Measurements from ENCODE around the gene FPGS. TPM values are rescaled to one million over a fixed set of nuclear protein-coding genes. Genes with fewer than 3 reads are reported as not detected.
"Not testable (repeated sequence)": the region's sequence is repeated elsewhere in the genome, so short reads cannot be mapped to it uniquely, and the experiment has no call there.

The FPGS gene
- total RNA-seq, 4 donors from 2014 or later: 42.5 to 91.4 (median 63.2) TPM

- no peaks in the 10 kb centered on the region for H3K27me3 ChIP-seq
- peak within 1 kb of the TSS in 1 of 2 donors; percentile 23 for H3K4me3 ChIP-seq
- no peaks in the 10 kb centered on the region for H3K36me3 ChIP-seq
- H3K4me1 ChIP-seq: peaks cover 0 to 12% (median 6%) of the 10 kb centered on the region in 3 donors
- 68 to 83% methylated on average over 1 to 6 of the region's 13 CpGs for WGBS, 2 donors (ENCODE audit: low coverage in 1 of 2)
- no peaks in the 10 kb centered on the region for H3K9me3 ChIP-seq
- TF ChIP-seq POLR2A (IDR thresholded peaks at IDR 0.05): no peak
- no peak for TF ChIP-seq POLR2AphosphoS5 (IDR thresholded peaks at IDR 0.05)
- TF ChIP-seq EP300 (IDR thresholded peaks at IDR 0.05): no peak
- no peak for TF ChIP-seq CTCF (IDR thresholded peaks at IDR 0.05)
- H3K27ac ChIP-seq: peak within 1 kb of the TSS in 3 of 4 donors; percentile 43 to 73 (median 45)
- ATAC-seq: no peak
Observed at GRCh38 chr9:127778280-127779135, 24.2 kb upstream of the FPGS start, which contains the start of gene SH2D3C. Gene SH2D3C (minus strand): TSS chr9:127778666. CDS start chr9:127778627, 39 bp downstream.

DNA sequence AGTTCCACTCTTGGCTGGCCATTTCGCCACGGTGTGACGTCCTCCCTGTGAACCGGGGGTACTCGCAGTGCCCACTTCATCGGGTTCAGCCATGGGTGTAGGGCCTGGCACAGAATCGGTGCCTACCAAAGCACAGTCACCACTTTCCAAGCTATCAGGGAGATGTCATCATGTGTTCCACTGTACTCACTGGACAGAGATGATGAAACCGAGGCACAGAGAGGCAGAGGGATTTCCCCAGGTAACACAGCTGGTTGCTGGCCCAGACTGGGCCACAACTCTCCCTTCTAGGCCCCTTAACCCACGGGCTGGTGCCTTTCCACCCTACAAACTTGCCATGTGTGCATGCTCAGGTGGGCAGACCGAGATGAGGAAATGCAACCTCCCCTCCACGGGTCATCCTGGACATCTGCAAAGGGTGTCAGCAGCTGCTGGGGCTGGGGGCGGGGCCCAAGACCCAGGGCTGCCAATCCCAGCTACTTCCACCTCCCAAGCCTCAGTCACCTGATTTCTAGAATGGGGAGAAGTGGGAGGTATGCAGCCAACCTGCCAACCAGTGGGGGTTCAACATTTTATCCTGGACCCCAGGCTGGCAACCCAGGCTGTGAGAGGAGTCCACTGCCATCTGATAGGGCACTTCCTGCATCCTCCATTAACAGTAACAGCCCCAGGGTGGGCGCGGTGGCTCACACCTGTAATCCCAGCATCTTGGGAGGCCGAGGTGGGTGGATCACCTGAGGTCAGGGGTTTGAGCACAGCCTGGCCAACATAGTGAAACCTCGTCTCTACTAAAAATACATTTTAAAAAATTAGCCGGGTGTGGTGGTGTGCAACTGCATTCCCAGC, 23.3 kb upstream of the FPGS start:
- no peaks in the 10 kb centered on the region for H3K9me3 ChIP-seq
- H3K27ac ChIP-seq: peak overlapping the region in 3 of 4 donors; percentile 43 to 73 (median 45)
- peak; percentile 39 for ATAC-seq
- TF ChIP-seq POLR2AphosphoS5 (IDR thresholded peaks at IDR 0.05): no peak
- no peak for TF ChIP-seq POLR2A (IDR thresholded peaks at IDR 0.05)
- no peak for TF ChIP-seq EP300 (IDR thresholded peaks at IDR 0.05)
- TF ChIP-seq CTCF (IDR thresholded peaks at IDR 0.05): no peak
- no peaks in the 10 kb centered on the region for H3K27me3 ChIP-seq
- H3K4me3 ChIP-seq: no peak overlapping the region
- 40 to 100% methylated on average over 1 to 3 of the region's 17 CpGs for WGBS, 2 donors (ENCODE audit: low coverage in 1 of 2)
- H3K36me3 ChIP-seq: no peaks in the 10 kb centered on the region
- peaks cover 0 to 20% (median 11%) of the 10 kb centered on the region in 3 donors for H3K4me1 ChIP-seq

DNA sequence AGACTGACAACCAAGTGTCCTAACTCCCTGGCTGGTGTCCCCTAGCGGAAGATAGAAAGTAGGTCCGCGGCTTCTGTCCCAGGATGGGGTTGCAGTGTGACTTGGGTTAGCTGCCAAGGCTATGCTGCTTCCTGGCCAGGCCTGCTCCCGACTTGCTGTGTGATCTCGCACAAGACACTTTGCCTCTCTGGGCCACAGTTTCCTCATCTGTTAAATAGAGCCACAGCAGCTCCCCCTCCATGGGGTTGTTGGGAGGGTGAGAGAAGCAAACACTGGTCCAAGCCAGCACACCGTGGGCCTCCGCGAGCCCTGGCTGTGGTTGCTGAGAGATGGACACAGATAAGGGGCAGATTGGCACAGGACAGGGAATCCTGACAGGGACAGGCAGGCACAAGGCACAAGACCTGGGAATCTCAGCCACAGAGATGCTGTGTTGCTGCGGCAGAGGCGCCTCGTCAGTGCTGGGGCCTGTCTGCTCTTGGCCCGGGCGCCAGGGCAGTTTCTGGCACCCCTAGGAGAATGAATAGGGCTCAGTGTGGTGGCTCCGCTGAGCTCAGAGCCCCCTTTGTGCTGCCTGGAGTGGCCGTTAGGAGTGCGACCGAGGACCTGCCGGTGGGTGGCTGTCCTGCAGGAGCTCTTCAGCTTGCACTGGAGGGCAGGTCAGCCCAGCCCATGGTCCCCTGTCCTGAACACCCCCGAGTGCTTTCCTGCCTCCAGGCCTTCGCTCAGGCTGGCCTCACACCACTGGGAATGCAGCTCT, 22.4 kb upstream of the FPGS start:
- Histone ChIP-seq H3K27me3 (no peaks in the 10 kb centered on the region), H3K4me3 (no peak overlapping the region), H3K9me3 (no peaks in the 10 kb centered on the region), H3K4me1 (peaks cover 0 to 26% (median 16%) of the 10 kb centered on the region in 3 donors), H3K36me3 (no peaks in the 10 kb centered on the region), H3K27ac (peak overlapping the region in 3 of 4 donors; percentile 0 to 24 (median 17))
- ATAC-seq: no peak
- WGBS, 2 donors (ENCODE audit: low coverage in 1 of 2): 60% methylated on average over 7 of the region's 20 CpGs; no CpG with 5 or more reads in 1 of the 2 donors
- TF ChIP-seq EP300 (IDR thresholded peaks at IDR 0.05): no peak
- no peak for TF ChIP-seq POLR2AphosphoS5 (IDR thresholded peaks at IDR 0.05)
- no peak for TF ChIP-seq POLR2A (IDR thresholded peaks at IDR 0.05)
- no peak for TF ChIP-seq CTCF (IDR thresholded peaks at IDR 0.05)

- ATAC-seq, H3K27ac ChIP-seq, H3K9me3 ChIP-seq, H3K36me3 ChIP-seq, H3K4me3 ChIP-seq, H3K27me3 ChIP-seq: not testable (repeated sequence)
- peaks cover 0 to 26% (median 16%) of the 10 kb centered on the region in 3 donors for H3K4me1 ChIP-seq
- 80% methylated on average over 2 of the region's 9 CpGs; no CpG with 5 or more reads in 1 of the 2 donors for WGBS, 2 donors (ENCODE audit: low coverage in 1 of 2)
Observed at GRCh38 chr9:127780909-127781308, 21.8 kb upstream of the FPGS start.

Measured in gastroesophageal sphincter (tissue), 4 donors.